H1 (cell line): ENCODE results near the gene C9. TPM values are rescaled to one million over a fixed set of nuclear protein-coding genes. Genes with fewer than 3 reads are reported as not detected.
"Not testable (repeated sequence)": the region's sequence is repeated elsewhere in the genome, so short reads cannot be mapped to it uniquely, and the experiment has no call there.

Experiments
- CTCF ChIA-PET: fragments of 300-600 bp; sonication (Branson Sonifier 250); formaldehyde crosslinking; loops from one replicate; lab custom pipeline; 2021; ENCODE audit not compliant: partially characterized antibody; lab: Charles Lee
- POLR2A ChIA-PET: fragments of 300-600 bp; sonication (Branson Sonifier 250); formaldehyde crosslinking; loops from one replicate; lab custom pipeline; 2021; ENCODE audit warnings: inconsistent platforms; ENCODE audit not compliant: partially characterized antibody; lab: Charles Lee
- DNase-seq, 2 experiments: peaks; one replicate each; pipeline versions ENCODE4 v3.0.0 to v3.0.0-alpha.2; 2010 to 2022; ENCODE audit warnings: low spot score in 2 of 2, low read depth in 1 of 2, mixed read lengths in 1 of 2
- FAIRE-seq: peaks from 2 replicates; lab custom pipeline; 2011; peaks lifted over from hg19 to GRCh38; lab: Jason Lieb, UNC
- H2AFZ ChIP-seq: 2 replicates; pipeline ENCODE4 v1.8.1; 2012; ENCODE audit warnings: low read length, inconsistent platforms
- H2AK5ac ChIP-seq: 2 replicates; pipeline ENCODE4 v1.6.1; 2013; ENCODE audit warnings: low read depth, low read length
- H2BK120ac ChIP-seq: replicated peaks from 2 replicates; pipeline ENCODE3; 2013; ENCODE audit warnings: low read depth, low read length, inconsistent platforms
- H2BK12ac ChIP-seq: 2 replicates; pipeline ENCODE4 v1.6.1; 2013; ENCODE audit warnings: low read depth, low read length
- H2BK15ac ChIP-seq: 2 replicates; pipeline ENCODE4 v1.6.1; 2013; ENCODE audit warnings: low read length
- H2BK20ac ChIP-seq: 2 replicates; pipeline ENCODE4 v1.6.1; 2013; ENCODE audit warnings: low read length
- H2BK5ac ChIP-seq: 2 replicates; pipeline ENCODE4 v1.6.1; 2013; ENCODE audit warnings: low read depth, low read length
- H3K14ac ChIP-seq: 2 replicates; pipeline ENCODE4 v1.6.1; 2013; ENCODE audit warnings: inconsistent platforms; ENCODE audit not compliant: insufficient read length
- H3K18ac ChIP-seq: 2 replicates; pipeline ENCODE4 v1.6.1; 2013; ENCODE audit warnings: low read length; ENCODE audit errors: extremely low read depth
- H3K23ac ChIP-seq: 2 replicates; pipeline ENCODE4 v1.6.1; 2013; ENCODE audit warnings: inconsistent platforms; ENCODE audit not compliant: insufficient read length
- H3K23me2 ChIP-seq: 2 replicates; pipeline ENCODE4 v1.6.1; 2013; ENCODE audit warnings: low read depth, low read length
- H3K27ac ChIP-seq: 2 replicates; pipeline ENCODE4 v1.6.1; 2011; ENCODE audit warnings: low read depth, low read length, inconsistent platforms
- H3K27me3 ChIP-seq, 4 experiments: replicated peaks in 1 of 4; 1 replicate in 1 of 4; 2 replicates in 3 of 4; pipeline versions ENCODE4 v1.6.1 to v1.8.1; 2011 to 2013; ENCODE audit warnings: low read length in 3 of 4, mild to moderate bottlenecking in 3 of 4, inconsistent platforms in 2 of 4, mixed read lengths in 2 of 4, moderate library complexity in 1 of 4; ENCODE audit not compliant: control insufficient read depth in 3 of 4, insufficient read depth in 3 of 4; ENCODE audit errors: extremely low read depth in 1 of 4
- H3K36me3 ChIP-seq, 4 experiments: 2 replicates each; pipeline versions ENCODE4 v1.6.1 to v1.8.1; 2011 to 2013; ENCODE audit warnings: mild to moderate bottlenecking in 4 of 4, low read length in 3 of 4, moderate library complexity in 2 of 4, control low read depth in 1 of 4, inconsistent platforms in 1 of 4; ENCODE audit not compliant: insufficient read depth in 4 of 4, control insufficient read depth in 2 of 4
- H3K4ac ChIP-seq: replicated peaks from 2 replicates; pipeline ENCODE3; 2013; ENCODE audit warnings: low read length, low read depth, mixed read lengths, inconsistent platforms; ENCODE audit not compliant: insufficient read length
- H3K4me1 ChIP-seq, 4 experiments: replicated peaks in 1 of 4; 1 replicate in 1 of 4; 2 replicates in 3 of 4; pipeline versions ENCODE4 v1.6.1 to v1.8.1; 2011 to 2013; ENCODE audit warnings: low read length in 3 of 4, inconsistent platforms in 2 of 4, mixed read lengths in 1 of 4; ENCODE audit not compliant: insufficient read depth in 4 of 4, control insufficient read depth in 3 of 4
- H3K4me2 ChIP-seq, 2 experiments: 2 replicates each; pipeline versions ENCODE4 v1.6.1 to v1.8.1; 2011 to 2013; ENCODE audit warnings: low read depth in 2 of 2, low read length in 2 of 2, control low read depth in 1 of 2, inconsistent platforms in 1 of 2, mild to moderate bottlenecking in 1 of 2; ENCODE audit not compliant: insufficient read depth in 1 of 2
- H3K4me3 ChIP-seq, 4 experiments: fragments of 200-600, 300-600 bp in 1 of 4; sonication (generic), shearing (Covaris generic), sonication (Bioruptor Twin) in 1 of 4; 2 replicates each; pipeline versions ENCODE4 v1.5.1 to v1.8.1; 2011 to 2016; ENCODE audit warnings: low read length in 4 of 4, low read depth in 3 of 4, control low read depth in 2 of 4, inconsistent platforms in 2 of 4, mild to moderate bottlenecking in 2 of 4, mixed read lengths in 1 of 4, moderate library complexity in 1 of 4; ENCODE audit not compliant: insufficient read depth in 2 of 4; ENCODE audit errors: extremely low read depth in 1 of 4
- H3K56ac ChIP-seq: replicated peaks from 2 replicates; pipeline ENCODE3; 2013; ENCODE audit warnings: low read depth, mild to moderate bottlenecking, mixed read lengths, low read length, inconsistent platforms; ENCODE audit not compliant: insufficient read length
- H3K79me1 ChIP-seq: 2 replicates; pipeline ENCODE4 v1.6.1; 2013; ENCODE audit warnings: low read depth, low read length, control low read depth
- H3K79me2 ChIP-seq, 2 experiments: 2 replicates each; pipeline versions ENCODE4 v1.6.1 to v1.8.1; 2012 to 2013; ENCODE audit warnings: low read length in 2 of 2, mild to moderate bottlenecking in 2 of 2, inconsistent platforms in 1 of 2; ENCODE audit not compliant: insufficient read depth in 2 of 2, control insufficient read depth in 1 of 2
- H3K9ac ChIP-seq, 4 experiments: replicated peaks in 1 of 4; 1 replicate in 1 of 4; 2 replicates in 3 of 4; pipeline versions ENCODE4 v1.6.1 to v1.8.1; 2011 to 2013; ENCODE audit warnings: low read depth in 3 of 4, low read length in 3 of 4, control low read depth in 2 of 4, mild to moderate bottlenecking in 2 of 4, moderate library complexity in 2 of 4, inconsistent platforms in 1 of 4; ENCODE audit errors: extremely low read depth in 1 of 4
- H3K9me3 ChIP-seq, 2 experiments: 2 replicates each; pipeline versions ENCODE4 v1.6.1 to v1.8.1; 2012 to 2013; ENCODE audit warnings: mild to moderate bottlenecking in 2 of 2, moderate library complexity in 2 of 2, control low read depth in 1 of 2, inconsistent platforms in 1 of 2, low read depth in 1 of 2, low read length in 1 of 2, mixed read lengths in 1 of 2; ENCODE audit not compliant: insufficient read depth in 2 of 2
- H4K20me1 ChIP-seq, 2 experiments: replicated peaks in 1 of 2; 2 replicates each; pipeline versions ENCODE3 to v1.8.1; 2011 to 2013; ENCODE audit warnings: inconsistent platforms in 2 of 2, low read length in 2 of 2, mild to moderate bottlenecking in 1 of 2; ENCODE audit not compliant: insufficient read depth in 2 of 2, control insufficient read depth in 1 of 2
- H4K5ac ChIP-seq: 2 replicates; pipeline ENCODE4 v1.6.1; 2013; ENCODE audit warnings: low read length, low read depth, mixed read lengths, inconsistent platforms; ENCODE audit not compliant: insufficient read length
- H4K8ac ChIP-seq: 2 replicates; pipeline ENCODE4 v1.8.0; 2013; ENCODE audit warnings: mild to moderate bottlenecking, moderate library complexity, low read length, inconsistent platforms; ENCODE audit not compliant: insufficient read depth; ENCODE audit errors: extremely low read depth
- H4K91ac ChIP-seq: replicated peaks from 2 replicates; pipeline ENCODE3; 2013; ENCODE audit warnings: low read length, mixed read lengths, inconsistent platforms; ENCODE audit not compliant: insufficient read length
- WGBS, 2 experiments: shearing (Covaris generic) in 1 of 2; methylation state at CpG; one replicate each; pipeline versions ENCODE4 v1.1.6 to v1.1.7; 2013 to 2015; ENCODE audit warnings: low lambda C conversion rate in 2 of 2, mixed read lengths in 2 of 2, inconsistent platforms in 1 of 2, low coverage in 1 of 2, missing lambda C conversion rate in 1 of 2; ENCODE audit not compliant: insufficient replicate concordance in 2 of 2, insufficient coverage in 1 of 2, insufficient read length in 1 of 2; ENCODE audit errors: extremely low coverage in 1 of 2, missing lambda C conversion rate in 1 of 2; 5-methylcytosine and 5-hydroxymethylcytosine counted together
- polyA plus RNA-seq, 7 experiments: library from polyadenylated mRNA; depleted of rRNA in 3 of 7; stranded (reverse) in 5 of 7; unstranded in 2 of 7; fragments of >200 nt in 5 of 7; fragments of 200-250 nt in 2 of 7; gene quantifications; 1 replicate in 5 of 7; 2 replicates in 1 of 7; 4 replicates in 1 of 7; pipeline versions ENCODE4 v1.2.1 to v1.2.3, GENCODE V29; 2011 to 2013; ENCODE audit warnings: missing spikeins in 2 of 7, mixed read lengths in 2 of 7
- total RNA-seq: library from RNA; stranded (reverse); fragmentation: NEBNext Ultra II Directional; extraction: Animal tissue kit (Norgen Biotek cat#: 25700); gene quantifications from 2 replicates; pipeline ENCODE4 v1.2.1, GENCODE V29; 2021

C9 gene
- total and polyA plus RNA-seq, 2 of the 8 experiments (the other 6 are each of a cell fraction or from before 2014, with no cell fraction given), result not detected

GRCh38 chr5:39272869-39273231 is 91.4 kb downstream of the C9 start:
- H3K4me2 ChIP-seq, H3K14ac ChIP-seq, DNase-seq, H4K5ac ChIP-seq, H3K36me3 ChIP-seq, H3K23ac ChIP-seq, H3K27me3 ChIP-seq, H2AFZ ChIP-seq, H2BK12ac ChIP-seq, H2BK20ac ChIP-seq, H3K56ac ChIP-seq, H3K9me3 ChIP-seq, H4K20me1 ChIP-seq, H2AK5ac ChIP-seq, H3K4me1 ChIP-seq, H4K91ac ChIP-seq, POLR2A ChIA-PET, H2BK120ac ChIP-seq, H4K8ac ChIP-seq, H3K79me2 ChIP-seq, H2BK15ac ChIP-seq, H3K4ac ChIP-seq, FAIRE-seq, H2BK5ac ChIP-seq, CTCF ChIA-PET, H3K4me3 ChIP-seq, H3K79me1 ChIP-seq, H3K23me2 ChIP-seq, H3K27ac ChIP-seq, H3K18ac ChIP-seq, H3K9ac ChIP-seq: not testable (repeated sequence)
- 82% methylated on average over 2 of the region's 14 CpGs; no CpG with 5 or more reads in 1 of the 2 experiments for WGBS, 2 experiments
